ENCODE measurements around the gene LSM6. TPM values are rescaled to one million over a fixed set of nuclear protein-coding genes. Genes with fewer than 3 reads are reported as not detected.
A peak's percentile ranks its signal among the peaks of the same experiment; 100 is the strongest.

The LSM6 gene
- total RNA-seq, 1 experiment from 2014 or later: 41.4 TPM

DNA sequence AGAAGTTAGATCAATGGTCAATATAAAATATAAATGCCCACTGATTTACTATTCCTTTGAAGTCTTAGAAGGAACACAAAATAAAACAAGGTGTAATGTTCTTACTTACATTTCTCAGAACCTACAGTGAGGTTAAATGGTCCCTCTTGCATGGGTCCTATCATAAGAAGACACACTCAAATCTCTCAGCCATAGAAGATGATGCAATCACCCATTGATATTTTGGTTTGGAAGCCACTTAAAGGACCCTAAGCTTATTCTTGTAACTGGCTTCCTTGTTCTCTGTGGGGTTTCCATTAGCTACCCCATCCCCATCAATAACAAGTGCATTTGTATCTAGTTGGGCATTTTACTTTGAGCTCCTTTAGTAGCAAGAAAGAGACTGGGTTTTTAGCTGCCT, 53.9 kb downstream of the LSM6 start:
- ChIA-PET POLR2A (no interaction called here), CTCF (interaction anchor here (1.3 kb wide), 1 partner anchor 134 kb away, joined by 4 read pairs; no protein-coding TSS in a partner anchor)
- intact Hi-C loops (cut with micrococcal nuclease): no loop called here
- Mint-ChIP-seq H3K27ac (ENCODE audit: low read depth, unreplicated experiment) (no peak overlapping the region), H3K4me1 (ENCODE audit: insufficient read depth, unreplicated experiment) (no peaks in the 10 kb centered on the region), H3K9me3 (ENCODE audit: unreplicated experiment) (peaks cover 12% of the 10 kb centered on the region), H3K27me3 (ENCODE audit: insufficient read depth, unreplicated experiment) (no peaks in the 10 kb centered on the region), H3K4me3 (ENCODE audit: unreplicated experiment) (no peak overlapping the region), H3K36me3 (ENCODE audit: insufficient read depth, unreplicated experiment) (no peaks in the 10 kb centered on the region)
- DNase-seq (ENCODE audit: unreplicated experiment): no peak
- TF ChIP-seq, protein P1, sequence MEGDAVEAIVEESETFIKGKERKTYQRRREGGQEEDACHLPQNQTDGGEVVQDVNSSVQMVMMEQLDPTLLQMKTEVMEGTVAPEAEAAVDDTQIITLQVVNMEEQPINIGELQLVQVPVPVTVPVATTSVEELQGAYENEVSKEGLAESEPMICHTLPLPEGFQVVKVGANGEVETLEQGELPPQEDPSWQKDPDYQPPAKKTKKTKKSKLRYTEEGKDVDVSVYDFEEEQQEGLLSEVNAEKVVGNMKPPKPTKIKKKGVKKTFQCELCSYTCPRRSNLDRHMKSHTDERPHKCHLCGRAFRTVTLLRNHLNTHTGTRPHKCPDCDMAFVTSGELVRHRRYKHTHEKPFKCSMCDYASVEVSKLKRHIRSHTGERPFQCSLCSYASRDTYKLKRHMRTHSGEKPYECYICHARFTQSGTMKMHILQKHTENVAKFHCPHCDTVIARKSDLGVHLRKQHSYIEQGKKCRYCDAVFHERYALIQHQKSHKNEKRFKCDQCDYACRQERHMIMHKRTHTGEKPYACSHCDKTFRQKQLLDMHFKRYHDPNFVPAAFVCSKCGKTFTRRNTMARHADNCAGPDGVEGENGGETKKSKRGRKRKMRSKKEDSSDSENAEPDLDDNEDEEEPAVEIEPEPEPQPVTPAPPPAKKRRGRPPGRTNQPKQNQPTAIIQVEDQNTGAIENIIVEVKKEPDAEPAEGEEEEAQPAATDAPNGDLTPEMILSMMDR (IDR thresholded peaks at IDR 0.05; ENCODE audit: unreplicated experiment): no peak
- no TSS peak for BruUV-seq (replicated peaks)

DNA sequence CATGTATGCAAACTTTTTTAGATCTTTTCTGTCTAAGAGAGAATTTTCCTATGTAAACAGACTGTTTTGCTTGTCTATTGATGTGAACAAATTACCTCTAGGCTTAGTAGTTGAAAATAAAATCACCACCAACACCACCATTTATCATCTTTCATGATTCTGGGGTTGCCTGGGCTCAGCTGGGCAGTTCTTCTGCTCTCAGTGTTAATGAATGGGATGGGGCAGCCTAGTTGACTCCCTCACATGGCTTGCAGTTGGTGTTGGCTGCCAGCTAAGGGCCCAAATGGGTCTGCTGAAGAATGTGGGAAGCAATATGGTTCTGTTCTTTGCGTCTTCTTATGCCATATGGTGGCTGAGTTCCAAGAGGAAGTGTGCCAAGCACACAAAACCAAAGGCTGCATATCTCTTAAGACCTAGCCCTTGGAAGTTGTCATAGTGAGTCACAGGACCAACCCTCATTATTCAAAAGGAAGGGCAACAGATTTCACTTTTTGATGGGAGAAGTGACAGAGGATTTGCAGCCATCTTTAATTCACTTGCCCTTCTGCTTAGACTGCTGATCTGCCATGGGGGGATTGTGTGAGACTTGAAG, 56.7 kb downstream of the LSM6 start:
- ChIA-PET POLR2A (interaction anchor here (0.6 to 0.8 kb wide), 3 partner anchors 9 to 678 kb away, joined by 3 read pairs; no protein-coding TSS in a partner anchor), CTCF (interaction anchor here (0.9 kb wide), 1 partner anchor 137 kb away, joined by 3 read pairs; no protein-coding TSS in a partner anchor)

DNA sequence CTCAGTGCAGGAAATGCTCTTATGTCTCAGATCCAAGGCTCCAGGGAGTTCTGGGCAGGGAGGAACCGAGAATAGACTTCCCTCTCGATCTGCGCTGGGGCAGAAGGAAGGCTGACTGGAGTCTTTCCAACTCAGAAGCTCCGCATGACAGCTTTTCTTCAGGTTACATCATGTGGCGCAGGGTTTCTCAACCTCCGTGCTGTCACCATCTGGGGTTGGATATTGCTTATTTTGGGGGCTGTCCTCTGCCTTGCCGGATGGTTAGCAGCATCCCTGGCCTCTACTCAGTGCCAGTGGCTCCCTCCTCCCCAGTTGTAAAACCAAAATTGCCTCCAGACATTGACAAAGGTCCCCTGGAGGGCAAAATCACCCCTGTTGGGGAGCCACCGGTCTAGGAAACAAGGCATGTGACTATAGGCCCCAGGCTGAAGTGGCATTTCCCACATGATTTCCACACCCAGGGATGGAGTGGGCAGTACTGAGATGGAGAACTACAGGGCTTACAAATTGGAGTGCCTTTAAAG, 60.2 kb downstream of the LSM6 start:
- no peaks in the 10 kb centered on the region for H3K27me3 Mint-ChIP-seq (ENCODE audit: insufficient read depth, unreplicated experiment)
- TF ChIP-seq, protein P1 (IDR thresholded peaks at IDR 0.05; ENCODE audit: unreplicated experiment): no peak
- CTCF ChIA-PET: no interaction called here
- peaks cover 12% of the 10 kb centered on the region for H3K9me3 Mint-ChIP-seq (ENCODE audit: unreplicated experiment)
- no peaks in the 10 kb centered on the region for H3K36me3 Mint-ChIP-seq (ENCODE audit: insufficient read depth, unreplicated experiment)
- H3K4me3 Mint-ChIP-seq (ENCODE audit: unreplicated experiment): no peak overlapping the region
- DNase-seq (ENCODE audit: unreplicated experiment): no peak
- POLR2A ChIA-PET: no interaction called here
- no peaks in the 10 kb centered on the region for H3K4me1 Mint-ChIP-seq (ENCODE audit: insufficient read depth, unreplicated experiment)
- no peak overlapping the region for H3K27ac Mint-ChIP-seq (ENCODE audit: low read depth, unreplicated experiment)
- intact Hi-C loops (cut with micrococcal nuclease): no loop called here
- BruUV-seq (replicated peaks): no TSS peak

More for the DNA sequence above, 56.7 kb downstream of the LSM6 start:
- peaks cover 12% of the 10 kb centered on the region for H3K9me3 Mint-ChIP-seq (ENCODE audit: unreplicated experiment)
- no peaks in the 10 kb centered on the region for H3K36me3 Mint-ChIP-seq (ENCODE audit: insufficient read depth, unreplicated experiment)
- peak; percentile 60 for DNase-seq (ENCODE audit: unreplicated experiment)
- no peak overlapping the region for H3K27ac Mint-ChIP-seq (ENCODE audit: low read depth, unreplicated experiment)
- no TSS peak for BruUV-seq (replicated peaks)
- no peaks in the 10 kb centered on the region for H3K4me1 Mint-ChIP-seq (ENCODE audit: insufficient read depth, unreplicated experiment)
- H3K27me3 Mint-ChIP-seq (ENCODE audit: insufficient read depth, unreplicated experiment): no peaks in the 10 kb centered on the region
- H3K4me3 Mint-ChIP-seq (ENCODE audit: unreplicated experiment): no peak overlapping the region
- TF ChIP-seq, protein P1 (IDR thresholded peaks at IDR 0.05; ENCODE audit: unreplicated experiment): no peak
- intact Hi-C loops (cut with micrococcal nuclease): no loop called here

DNA sequence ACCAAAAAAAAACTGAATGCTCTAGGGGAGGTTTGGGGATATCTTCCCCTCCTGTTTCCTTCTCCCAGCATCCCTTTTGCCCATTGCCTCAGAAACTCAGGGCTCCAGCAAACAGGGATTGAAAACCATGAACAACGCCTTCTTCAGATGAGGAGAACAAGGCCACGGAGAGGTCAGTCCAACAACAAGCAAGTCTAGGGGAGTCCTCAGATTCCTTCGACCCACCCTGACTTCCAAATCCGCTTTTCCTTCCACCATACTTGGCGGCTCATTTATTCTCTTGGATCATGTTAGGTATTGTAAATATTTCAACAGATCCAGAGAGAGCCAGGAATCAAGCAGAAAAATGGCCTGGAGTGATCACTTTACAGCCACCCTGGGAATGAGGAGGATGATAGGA, 60.7 kb downstream of the LSM6 start:
- H3K4me3 Mint-ChIP-seq (ENCODE audit: unreplicated experiment): no peak overlapping the region
- CTCF ChIA-PET: no interaction called here
- TF ChIP-seq, protein P1 (IDR thresholded peaks at IDR 0.05; ENCODE audit: unreplicated experiment): no peak
- intact Hi-C loops (cut with micrococcal nuclease): no loop called here
- no peaks in the 10 kb centered on the region for H3K36me3 Mint-ChIP-seq (ENCODE audit: insufficient read depth, unreplicated experiment)
- peaks cover 12% of the 10 kb centered on the region for H3K9me3 Mint-ChIP-seq (ENCODE audit: unreplicated experiment)
- no peaks in the 10 kb centered on the region for H3K27me3 Mint-ChIP-seq (ENCODE audit: insufficient read depth, unreplicated experiment)
- no peak overlapping the region for H3K27ac Mint-ChIP-seq (ENCODE audit: low read depth, unreplicated experiment)
- no peak for DNase-seq (ENCODE audit: unreplicated experiment)
- BruUV-seq (replicated peaks): no TSS peak
- peaks cover 4% of the 10 kb centered on the region for H3K4me1 Mint-ChIP-seq (ENCODE audit: insufficient read depth, unreplicated experiment)
- POLR2A ChIA-PET: no interaction called here
